H9 (cell line): ENCODE data around the gene AMT. TPM values are rescaled to one million over a fixed set of nuclear protein-coding genes. Genes with fewer than 3 reads are reported as not detected.

Source experiments
- DNase-seq: peaks from one replicate; pipeline ENCODE4 v3.0.0-alpha.2; 2017
- H2AFZ ChIP-seq: one replicate; pipeline ENCODE4 v1.6.1; 2013; ENCODE audit warnings: mild to moderate bottlenecking, low read length, control low read depth, moderate library complexity
- H2AK5ac ChIP-seq: 2 replicates; pipeline ENCODE4 v1.6.1; 2013; ENCODE audit warnings: low read length, control low read depth, mixed read lengths; ENCODE audit not compliant: insufficient read length
- H2BK120ac ChIP-seq: one replicate; pipeline ENCODE4 v1.6.1; 2013; ENCODE audit warnings: low read depth, mild to moderate bottlenecking, low read length, control low read depth, inconsistent platforms; ENCODE audit not compliant: poor library complexity, severe bottlenecking
- H2BK12ac ChIP-seq: 2 replicates; pipeline ENCODE4 v1.6.1; 2013; ENCODE audit warnings: low read length, control low read depth, mixed read lengths, low read depth; ENCODE audit not compliant: insufficient read length
- H2BK15ac ChIP-seq: 2 replicates; pipeline ENCODE4 v1.6.1; 2013; ENCODE audit warnings: low read depth, low read length, control low read depth
- H2BK20ac ChIP-seq: one replicate; pipeline ENCODE4 v1.6.1; 2013; ENCODE audit warnings: low read depth, mild to moderate bottlenecking, low read length, control low read depth, inconsistent platforms; ENCODE audit not compliant: poor library complexity, severe bottlenecking
- H2BK5ac ChIP-seq: 2 replicates; pipeline ENCODE4 v1.6.1; 2013; ENCODE audit warnings: low read length, control low read depth, mixed read lengths; ENCODE audit not compliant: insufficient read length
- H3K14ac ChIP-seq: 2 replicates; pipeline ENCODE4 v1.6.1; 2013; ENCODE audit warnings: low read length, control low read depth; ENCODE audit not compliant: insufficient read depth
- H3K18ac ChIP-seq: 2 replicates; pipeline ENCODE4 v1.6.1; 2013; ENCODE audit warnings: low read depth, mild to moderate bottlenecking, mixed read lengths, low read length, control low read depth; ENCODE audit not compliant: insufficient read length
- H3K23ac ChIP-seq: 2 replicates; pipeline ENCODE4 v1.6.1; 2013; ENCODE audit warnings: low read length, control low read depth, mixed read lengths, low read depth; ENCODE audit not compliant: insufficient read length
- H3K23me2 ChIP-seq: 2 replicates; pipeline ENCODE4 v1.6.1; 2013; ENCODE audit warnings: low read depth, mild to moderate bottlenecking, mixed read lengths, low read length, control low read depth; ENCODE audit not compliant: insufficient read length, poor library complexity, severe bottlenecking
- H3K27ac ChIP-seq: 2 replicates; pipeline ENCODE4 v1.5.1; 2013; ENCODE audit warnings: low read length, control low read depth, mixed read lengths, low read depth; ENCODE audit not compliant: insufficient read length
- H3K27me3 ChIP-seq: 2 replicates; pipeline ENCODE4 v1.6.1; 2013; ENCODE audit warnings: low read length, control low read depth, inconsistent platforms; ENCODE audit not compliant: insufficient read depth
- H3K4ac ChIP-seq: 2 replicates; pipeline ENCODE4 v1.6.1; 2013; ENCODE audit warnings: low read depth, mild to moderate bottlenecking, control low read depth, inconsistent platforms, low read length, moderate library complexity
- H3K4me1 ChIP-seq: 2 replicates; pipeline ENCODE4 v1.6.1; 2013; ENCODE audit warnings: low read length, control low read depth, inconsistent platforms; ENCODE audit not compliant: insufficient read depth
- H3K4me2 ChIP-seq: 2 replicates; pipeline ENCODE4 v1.6.1; 2013; ENCODE audit warnings: low read length, control low read depth, mixed read lengths; ENCODE audit not compliant: insufficient read length, insufficient read depth
- H3K56ac ChIP-seq: 2 replicates; pipeline ENCODE4 v1.6.1; 2013; ENCODE audit warnings: low read depth, mild to moderate bottlenecking, mixed read lengths, low read length, control low read depth; ENCODE audit not compliant: insufficient read length
- H3K79me1 ChIP-seq: 2 replicates; pipeline ENCODE4 v1.6.1; 2013; ENCODE audit warnings: low read depth, mild to moderate bottlenecking, moderate library complexity, low read length, control low read depth, inconsistent platforms; ENCODE audit not compliant: insufficient read depth, poor library complexity, severe bottlenecking
- H3K79me2 ChIP-seq: 2 replicates; pipeline ENCODE4 v1.6.1; 2013; ENCODE audit warnings: low read length, control low read depth, inconsistent platforms; ENCODE audit not compliant: insufficient read depth
- H3K9ac ChIP-seq: 2 replicates; pipeline ENCODE4 v1.6.1; 2013; ENCODE audit warnings: low read length, control low read depth, mixed read lengths; ENCODE audit not compliant: insufficient read length; ENCODE audit errors: extremely low read depth
- H3K9me3 ChIP-seq: one replicate; pipeline ENCODE4 v1.6.1; 2013; ENCODE audit warnings: low read depth, low read length, inconsistent platforms; ENCODE audit not compliant: control insufficient read depth
- H3T11ph ChIP-seq: one replicate; pipeline ENCODE4 v1.6.1; 2013; ENCODE audit warnings: mild to moderate bottlenecking, low read length, control low read depth, inconsistent platforms
- H4K20me1 ChIP-seq: one replicate; pipeline ENCODE4 v1.6.1; 2013; ENCODE audit not compliant: control insufficient read depth, insufficient read length, insufficient read depth
- H4K5ac ChIP-seq: 2 replicates; pipeline ENCODE4 v1.6.1; 2013; ENCODE audit warnings: low read depth, mild to moderate bottlenecking, mixed read lengths, low read length, control low read depth; ENCODE audit not compliant: insufficient read length
- H4K8ac ChIP-seq: replicated peaks from 2 replicates; pipeline ENCODE4 v1.6.1; 2013; ENCODE audit warnings: low read length, control low read depth, mixed read lengths, low read depth; ENCODE audit not compliant: insufficient read length
- H4K91ac ChIP-seq: 2 replicates; pipeline ENCODE4 v1.6.1; 2013; ENCODE audit warnings: low read depth, mild to moderate bottlenecking, moderate library complexity, mixed read lengths, low read length, control low read depth; ENCODE audit not compliant: insufficient read length
- H3K27ac Mint-ChIP-seq, 3 experiments: 2 replicates in 2 of 3; 3 replicates in 1 of 3; pipeline ENCODE4 v1.8.0; 2020 to 2021; ENCODE audit warnings: mixed read lengths in 3 of 3, mild to moderate bottlenecking in 1 of 3, moderate library complexity in 1 of 3
- H3K27me3 Mint-ChIP-seq: 2 replicates; pipeline ENCODE4 v1.8.0; 2021; ENCODE audit warnings: low read depth, mild to moderate bottlenecking, moderate library complexity, mixed read lengths
- H3K36me3 Mint-ChIP-seq, 3 experiments: 2 replicates in 2 of 3; 3 replicates in 1 of 3; pipeline ENCODE4 v1.8.0; 2020 to 2021; ENCODE audit warnings: low read depth in 3 of 3, mixed read lengths in 3 of 3; ENCODE audit not compliant: insufficient read depth in 1 of 3
- H3K4me1 Mint-ChIP-seq, 2 experiments: 2 replicates each; pipeline ENCODE4 v1.8.0; 2020; ENCODE audit warnings: mixed read lengths in 2 of 2
- H3K4me3 Mint-ChIP-seq, 2 experiments: 2 replicates in 1 of 2; 3 replicates in 1 of 2; pipeline ENCODE4 v1.8.0; 2020 to 2021; ENCODE audit warnings: mild to moderate bottlenecking in 2 of 2, mixed read lengths in 2 of 2, moderate library complexity in 1 of 2
- H3K9me3 Mint-ChIP-seq, 2 experiments: 2 replicates in 1 of 2; 3 replicates in 1 of 2; pipeline ENCODE4 v1.8.0; 2020; ENCODE audit warnings: mild to moderate bottlenecking in 2 of 2, mixed read lengths in 2 of 2, moderate library complexity in 1 of 2
- CTCF ChIP-seq: fragments of 200-600 bp; sonication (generic); conservative IDR thresholded peaks from 3 replicates; pipeline ENCODE4 v1.8.0; 2021; ENCODE audit warnings: antibody characterized with exemption, mild to moderate bottlenecking
- WGBS: extraction: QIAGEN DNeasy Blood & Tissue Kit; methylation state at CpG from one replicate; pipeline ENCODE4 v1.1.7; 2013; ENCODE audit warnings: missing lambda C conversion rate, low lambda C conversion rate, mixed read lengths; ENCODE audit not compliant: insufficient read length; ENCODE audit errors: extremely low coverage; 5-methylcytosine and 5-hydroxymethylcytosine counted together
- total RNA-seq: library from RNA; stranded (reverse); gene quantifications from 2 replicates; pipeline ENCODE4 v1.2.1, GENCODE V29; 2021

The AMT gene
- total RNA-seq, 1 experiment from 2014 or later, result 41.2 TPM

GRCh38 chr3:49469037-49469935 lies 47.0 kb upstream of the AMT start:
- no peak overlapping the region for H2BK15ac ChIP-seq
- no peak overlapping the region for H3K56ac ChIP-seq
- no peaks in the 10 kb centered on the region for H3K27me3 Mint-ChIP-seq
- no peak overlapping the region for H2BK120ac ChIP-seq
- H3T11ph ChIP-seq, result no peak overlapping the region
- H3K18ac ChIP-seq, result peak overlapping the region; percentile 24
- no peak overlapping the region for H2BK20ac ChIP-seq
- H3K27me3 ChIP-seq, result no peaks in the 10 kb centered on the region
- WGBS, result no CpG with 5 or more reads among the region's 23 CpGs
- H4K5ac ChIP-seq, result no peak overlapping the region
- H4K8ac ChIP-seq, result no peak overlapping the region
- H3K23ac ChIP-seq, result no peak overlapping the region
- peaks cover 2% of the 10 kb centered on the region; the same call in 1 of the 2 replicates for H3K4me1 ChIP-seq
- H3K23me2 ChIP-seq, result peaks cover 7% of the 10 kb centered on the region
- H3K79me1 ChIP-seq, result no peaks in the 10 kb centered on the region
- peaks cover 15% of the 10 kb centered on the region for H3K79me2 ChIP-seq
- no peaks in the 10 kb centered on the region for H3K9me3 Mint-ChIP-seq
- H2AFZ ChIP-seq, result no peak overlapping the region
- H2BK5ac ChIP-seq, result no peak overlapping the region
- no peak overlapping the region; the same call in 1 of the 2 replicates for H3K4ac ChIP-seq
- no peak overlapping the region for H2BK12ac ChIP-seq
- peak overlapping the region; percentile 72; the same call in 1 of the 2 replicates for H3K14ac ChIP-seq
- H4K20me1 ChIP-seq, result no peaks in the 10 kb centered on the region
- no peak for TF ChIP-seq CTCF
- peak overlapping the region; percentile 55 for H3K4me2 ChIP-seq
- no peak overlapping the region for H4K91ac ChIP-seq
- peaks cover 27 to 30% of the 10 kb centered on the region in 2 experiments for H3K4me1 Mint-ChIP-seq
- peak; percentile 88 for DNase-seq
- H3K36me3 Mint-ChIP-seq, result peaks cover 10 to 19% (median 14%) of the 10 kb centered on the region in 3 experiments
- H3K27ac ChIP-seq, result peak overlapping the region; percentile 84
- H3K27ac Mint-ChIP-seq, result peak overlapping the region; percentile 97 to 99 (median 99)
- peak overlapping the region; percentile 64 for H3K9ac ChIP-seq
- no peaks in the 10 kb centered on the region for H3K9me3 ChIP-seq
- peak overlapping the region; percentile 74 to 85 for H3K4me3 Mint-ChIP-seq
- no peak overlapping the region for H2AK5ac ChIP-seq
